ENCODE results near the gene GALNTL6. TPM values are rescaled to one million over a fixed set of nuclear protein-coding genes. Genes with fewer than 3 reads are reported as not detected.

Gene GALNTL6
- total RNA-seq, 1 donor from 2014 or later: 10.0 TPM

GRCh38 chr4:172009446-172010230, 196.4 kb downstream of the GALNTL6 start:
- no peak for DNase-seq

GRCh38 chr4:172011196-172011595, 198.0 kb downstream of the GALNTL6 start:
- DNase-seq: no peak

- DNase-seq: no peak
These were observed 205.2 kb downstream of the GALNTL6 start for GRCh38 chr4:172018358-172018757.

GRCh38 chr4:172035562-172035961, 222.4 kb downstream of the GALNTL6 start:
- no peak for DNase-seq

- DNase-seq: no peak
These were observed 227.6 kb downstream of the GALNTL6 start for GRCh38 chr4:172040766-172041165.

- no peak for DNase-seq
These were observed 229.5 kb downstream of the GALNTL6 start for GRCh38 chr4:172042714-172043114.

- no peak for DNase-seq
These were observed 232.8 kb downstream of the GALNTL6 start for GRCh38 chr4:172045981-172046380.

- DNase-seq: no peak
These were observed 235.5 kb downstream of the GALNTL6 start for GRCh38 chr4:172048666-172049065.

GRCh38 chr4:172050911-172051310, 237.7 kb downstream of the GALNTL6 start:
- DNase-seq: no peak

GRCh38 chr4:172055046-172055445, 241.8 kb downstream of the GALNTL6 start:
- no peak for DNase-seq

- DNase-seq: no peak
These were observed 242.3 kb downstream of the GALNTL6 start for GRCh38 chr4:172055498-172055897.

- no peak for DNase-seq
These were observed 248.0 kb downstream of the GALNTL6 start for GRCh38 chr4:172061204-172061603.

GRCh38 chr4:172068506-172068905, 255.3 kb downstream of the GALNTL6 start:
- no peak for DNase-seq

GRCh38 chr4:172073590-172073989, 260.4 kb downstream of the GALNTL6 start:
- DNase-seq: no peak

GRCh38 chr4:172083272-172083671, 270.1 kb downstream of the GALNTL6 start:
- DNase-seq: no peak

- no peak for DNase-seq
These were observed 275.4 kb downstream of the GALNTL6 start for GRCh38 chr4:172088556-172088955.

GRCh38 chr4:172095161-172095560, 282.0 kb downstream of the GALNTL6 start:
- no peak for DNase-seq

GRCh38 chr4:172096786-172097185, 283.6 kb downstream of the GALNTL6 start:
- DNase-seq: no peak

- DNase-seq: no peak
These were observed 286.2 kb downstream of the GALNTL6 start for GRCh38 chr4:172099376-172099775.

GRCh38 chr4:172103456-172103855, 290.3 kb downstream of the GALNTL6 start:
- DNase-seq: no peak

- DNase-seq: no peak
These were observed 291.3 kb downstream of the GALNTL6 start for GRCh38 chr4:172104539-172104938.

- no peak for DNase-seq
These were observed 292.7 kb downstream of the GALNTL6 start for GRCh38 chr4:172105918-172106317.

GRCh38 chr4:172109466-172109865, 296.3 kb downstream of the GALNTL6 start:
- no peak for DNase-seq

GRCh38 chr4:172124656-172125308, 311.6 kb downstream of the GALNTL6 start:
- DNase-seq: no peak
